ENCODE results near the gene HEMK1.

Gene HEMK1

DNA sequence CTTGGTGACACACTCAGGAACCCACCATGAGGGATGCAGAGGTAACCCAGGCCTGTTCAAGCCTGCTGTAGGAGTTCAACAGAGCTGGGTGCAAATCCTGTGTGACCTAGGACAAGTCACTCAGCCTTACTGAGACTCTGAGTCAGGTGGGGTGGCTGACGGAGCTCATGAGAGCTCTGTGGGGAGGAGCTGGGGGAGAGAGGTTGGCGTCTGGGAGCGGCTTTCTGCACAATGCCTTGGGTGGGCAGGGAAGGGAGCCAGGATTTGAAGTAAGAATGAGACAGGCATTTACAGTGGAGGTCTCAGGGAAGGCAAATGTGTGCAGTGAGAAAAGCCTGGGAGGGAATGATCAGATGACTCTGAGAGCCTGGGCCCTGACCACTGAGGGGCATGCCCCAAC lies 20.1 kb upstream of the HEMK1 start:
- no peak for DNase-seq

DNA sequence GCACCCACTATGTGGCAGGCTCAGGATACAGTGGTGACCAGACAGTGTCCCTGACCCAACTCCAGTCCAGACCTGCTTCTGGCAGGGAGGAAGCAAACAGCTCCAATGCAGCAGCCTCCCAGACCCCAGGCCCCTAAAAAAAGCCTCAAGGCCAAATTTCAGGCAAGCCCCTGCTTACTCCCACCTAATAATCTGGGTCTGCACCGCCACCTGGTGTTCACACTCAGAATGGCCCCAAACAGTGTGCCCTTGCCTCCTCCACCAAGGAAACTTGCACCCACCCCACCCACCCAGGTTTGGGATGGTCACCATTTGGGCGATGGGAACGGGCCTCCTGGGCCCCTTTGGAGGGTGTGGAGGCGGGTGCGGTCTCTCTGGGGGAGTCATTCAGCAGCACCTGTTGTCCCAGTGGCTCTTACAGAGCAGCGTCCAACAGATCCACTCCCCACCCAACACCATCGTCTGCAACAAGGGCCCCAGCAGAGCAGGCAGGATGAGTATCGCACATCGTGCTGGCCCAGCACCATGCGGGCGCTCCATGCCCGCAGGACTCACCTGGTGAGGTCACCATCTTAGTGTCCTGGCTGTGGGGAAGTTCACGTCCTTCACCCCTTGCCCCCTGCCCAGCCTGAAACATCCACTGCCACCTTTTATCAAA lies 19.1 kb upstream of the HEMK1 start:
- DNase-seq, result peak; percentile 61

GRCh38 chr3:50551054-50551659 lies 18.2 kb upstream of the HEMK1 start:
- DNase-seq, result no peak

GRCh38 chr3:50551681-50552435 lies 17.5 kb upstream of the HEMK1 start:
- DNase-seq, result no peak

GRCh38 chr3:50552598-50552997 lies 16.7 kb upstream of the HEMK1 start:
- DNase-seq, result no peak

- DNase-seq, result no peak
These were observed 14.8 kb upstream of the HEMK1 start for GRCh38 chr3:50554553-50554952.

- no peak for DNase-seq
These were observed 12.2 kb upstream of the HEMK1 start for GRCh38 chr3:50557106-50557505.

DNA sequence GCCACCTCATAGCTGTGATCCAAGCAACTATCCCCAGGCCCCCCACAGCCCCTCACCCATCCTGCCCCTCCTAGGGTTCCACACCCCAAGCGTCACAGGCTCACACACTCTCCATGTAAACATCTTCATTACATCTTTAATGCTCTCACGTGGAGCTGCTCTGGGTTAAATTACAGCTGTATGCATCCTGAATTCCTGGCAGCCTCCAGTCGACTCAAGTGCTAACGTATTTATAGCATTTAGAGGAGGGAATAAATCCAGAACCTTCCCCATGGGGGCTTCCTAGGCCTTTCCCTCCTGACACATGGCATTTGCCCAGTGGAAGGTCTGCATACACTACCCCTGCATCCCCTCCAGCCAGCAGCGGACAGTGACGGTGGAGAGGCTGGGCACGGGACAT lies 11.4 kb upstream of the HEMK1 start:
- DNase-seq, result no peak

- DNase-seq, result peak; percentile 83
These were observed 9.6 kb upstream of the HEMK1 start for GRCh38 chr3:50559702-50560101.

- no peak for DNase-seq
These were observed 6.5 kb upstream of the HEMK1 start for GRCh38 chr3:50562861-50563260.

DNA sequence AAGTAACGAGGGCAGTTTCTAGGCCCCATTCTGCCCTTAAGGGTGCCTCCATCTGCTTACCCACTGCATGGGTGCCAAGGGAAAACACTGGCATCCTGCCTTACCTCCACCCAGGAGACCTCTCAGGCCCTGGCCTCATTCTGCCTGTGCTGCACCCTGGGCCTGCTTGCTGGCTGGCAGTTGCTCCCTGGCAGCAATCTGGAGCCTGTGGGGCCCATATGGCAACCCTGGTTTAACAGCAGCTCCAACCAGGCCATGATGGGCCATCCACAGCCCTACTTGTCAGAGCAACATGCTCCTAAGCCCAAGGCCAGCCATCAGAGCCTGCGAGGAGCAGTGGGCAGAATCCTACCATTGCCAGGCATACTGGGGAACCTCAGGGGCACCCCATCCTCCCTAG lies 5.5 kb upstream of the HEMK1 start:
- peak; percentile 31 for DNase-seq

- DNase-seq, result no peak
These were observed 5.0 kb upstream of the HEMK1 start for GRCh38 chr3:50564321-50564720.

DNA sequence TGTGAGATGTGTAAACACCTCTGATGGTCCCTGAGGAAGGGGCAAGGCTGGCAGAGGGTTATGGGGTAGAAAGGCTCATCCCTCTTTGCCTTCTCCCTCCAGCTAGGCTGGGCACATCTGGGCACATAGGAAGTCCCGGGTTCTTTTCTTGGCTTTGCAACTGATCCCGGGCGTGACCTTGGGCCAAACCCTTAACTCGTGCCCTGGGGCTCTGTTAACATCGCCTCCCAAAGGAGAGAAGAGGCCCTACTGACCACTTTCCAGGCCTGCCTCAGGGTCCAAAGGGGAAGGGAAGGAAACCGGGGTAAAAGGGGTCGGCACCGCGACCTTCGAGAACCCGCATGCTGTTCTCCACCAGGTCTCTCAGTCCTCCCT lies 2.3 kb upstream of the HEMK1 start:
- no peak for DNase-seq

GRCh38 chr3:50567386-50568167 lies 1.7 kb upstream of the HEMK1 start, which contains the start of gene C3orf18:
C3orf18 (minus strand) TSS chr3:50567747; CDS start chr3:50565699, 2,048 bp downstream.
- DNase-seq, result peak; percentile 80

- no peak for DNase-seq
These were observed 1.4 kb downstream of the HEMK1 start for GRCh38 chr3:50570508-50571279.

- no peak for DNase-seq
These were observed 2.2 kb downstream of the HEMK1 start for GRCh38 chr3:50571486-50571885.

GRCh38 chr3:50572158-50572557 lies 2.8 kb downstream of the HEMK1 start:
- peak; percentile 54 for DNase-seq

DNA sequence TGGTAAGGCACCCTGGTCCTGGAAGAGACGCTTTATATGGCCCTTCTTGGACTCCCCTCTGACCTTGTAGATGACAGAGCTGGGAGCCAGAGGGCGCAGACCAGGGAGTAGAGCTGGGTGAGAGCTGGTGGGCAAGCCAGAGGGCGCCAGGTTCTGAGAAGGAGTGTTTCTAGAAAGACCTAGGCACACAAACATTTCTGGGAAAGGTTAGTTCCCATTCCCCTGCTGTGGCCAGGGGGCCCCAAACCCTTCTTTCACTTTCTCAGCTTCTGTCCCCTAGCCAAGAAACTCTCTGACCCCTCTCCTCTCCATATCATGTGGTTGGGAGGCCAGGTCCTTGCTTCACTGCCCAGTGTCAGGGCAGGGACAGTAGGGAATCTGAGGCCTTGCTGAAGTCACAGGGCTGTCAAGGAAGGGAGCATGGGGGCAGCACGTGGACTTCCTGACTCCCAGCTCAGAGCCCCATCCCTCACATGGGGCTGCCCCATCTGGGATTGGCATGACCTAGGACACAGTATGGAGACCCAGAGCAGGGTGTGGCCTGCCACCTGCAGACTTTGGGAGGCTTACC lies 3.6 kb downstream of the HEMK1 start:
- no peak for DNase-seq

- DNase-seq, result no peak
These were observed 4.5 kb downstream of the HEMK1 start for GRCh38 chr3:50573566-50574443.

DNA sequence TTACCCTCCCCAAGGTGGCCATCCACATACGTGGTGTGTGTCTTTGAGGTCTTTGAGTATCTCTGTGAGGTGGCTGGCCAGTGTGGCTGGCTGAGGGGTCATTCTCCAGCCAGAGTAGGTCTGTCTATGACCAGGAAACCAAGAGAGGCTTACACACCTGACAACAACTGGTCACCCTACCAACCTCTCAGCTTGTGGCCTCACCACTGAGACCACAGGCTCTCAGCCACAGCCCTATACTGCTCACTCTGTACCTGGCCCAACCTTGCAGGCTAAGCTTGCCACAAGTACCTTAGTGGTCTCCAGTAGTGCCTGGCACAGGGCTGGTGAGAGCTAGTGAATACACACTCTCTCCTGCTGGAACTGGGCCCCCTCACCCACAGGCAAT lies 5.1 kb downstream of the HEMK1 start:
- no peak for DNase-seq

DNA sequence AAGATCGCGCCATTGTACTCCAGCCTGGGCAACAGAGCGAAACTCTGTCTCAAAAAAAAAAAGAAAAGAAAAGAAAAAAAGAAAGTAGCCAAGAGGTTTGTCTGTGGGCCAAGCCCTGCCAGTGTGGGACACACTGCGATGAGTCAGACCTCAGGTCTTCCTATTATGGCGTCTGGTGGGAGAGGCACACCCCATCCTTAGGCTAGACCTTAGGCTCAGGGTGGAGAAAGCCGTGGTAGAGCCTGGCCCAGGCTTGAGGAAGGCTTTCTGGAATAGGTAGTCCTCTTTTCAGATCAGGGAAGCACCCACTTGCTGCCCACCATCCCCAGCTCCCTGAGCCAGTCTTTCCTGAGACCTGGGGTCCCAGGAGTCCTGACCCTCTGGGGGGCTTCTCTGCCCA lies 6.0 kb downstream of the HEMK1 start:
- DNase-seq, result no peak
